AG10803 (cell line): ENCODE results near the gene IL11.

Experiments used
- DNase-seq: peaks from one replicate; pipeline ENCODE4 v3.0.0; 2010; ENCODE audit warnings: low read depth
- H3K4me3 ChIP-seq: 2 replicates; pipeline ENCODE4 v1.5.1; 2011; ENCODE audit warnings: mild to moderate bottlenecking, low read length, control low read depth
- CTCF ChIP-seq: conservative IDR thresholded peaks from 2 replicates; pipeline ENCODE4 v1.5.1; 2011; ENCODE audit warnings: mild to moderate bottlenecking, low read length, control low read depth, inconsistent platforms

The IL11 gene

GRCh38 chr19:55353803-55354697 lies 16.2 kb downstream of the IL11 start:
- H3K4me3 ChIP-seq, result peak overlapping the region; percentile 55
- TF ChIP-seq CTCF, result no peak
- DNase-seq, result no peak

- no peak for TF ChIP-seq CTCF
- H3K4me3 ChIP-seq, result peak overlapping the region; percentile 55
- no peak for DNase-seq
Measured at GRCh38 chr19:55353356-55353802, 16.9 kb downstream of the IL11 start.

GRCh38 chr19:55352549-55353145 lies 17.6 kb downstream of the IL11 start:
- H3K4me3 ChIP-seq, result no peak overlapping the region
- TF ChIP-seq CTCF, result no peak
- DNase-seq, result no peak

- DNase-seq, result no peak
- no peak overlapping the region for H3K4me3 ChIP-seq
- TF ChIP-seq CTCF, result no peak
Measured at GRCh38 chr19:55352040-55352439, 18.2 kb downstream of the IL11 start.

GRCh38 chr19:55350620-55351315 lies 19.5 kb downstream of the IL11 start:
- no peak overlapping the region for H3K4me3 ChIP-seq
- no peak for TF ChIP-seq CTCF
- DNase-seq, result no peak

GRCh38 chr19:55348317-55349034 lies 21.8 kb downstream of the IL11 start:
- no peak overlapping the region for H3K4me3 ChIP-seq
- DNase-seq, result no peak
- TF ChIP-seq CTCF, result no peak
